ENCODE results near the gene NRAS.

NRAS gene

DNA sequence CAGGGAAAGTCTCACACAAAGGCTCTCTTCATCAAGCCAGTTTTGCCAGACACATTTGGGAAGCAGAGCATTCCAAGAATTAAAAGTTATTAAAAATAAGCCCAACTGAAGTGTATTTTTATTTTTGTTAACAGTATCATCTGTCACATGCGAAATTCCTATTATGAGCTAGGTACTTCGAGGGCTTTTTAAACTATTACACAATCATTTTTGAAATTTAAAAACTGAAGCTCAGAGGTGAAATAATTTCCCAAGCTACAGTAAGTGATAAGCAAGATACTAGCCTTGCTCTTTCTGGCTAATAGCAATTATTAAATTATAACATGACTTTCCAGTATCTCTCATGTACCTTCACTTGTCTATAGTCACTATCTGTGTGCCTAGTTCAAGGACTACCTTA, 12.0 kb upstream of the NRAS start:
- no peak for DNase-seq (ENCODE audit: low read depth in 1 of 2, low spot score in 1 of 2)

GRCh38 chr1:114725230-114725629, 8.7 kb upstream of the NRAS start:
- no peak for DNase-seq (ENCODE audit: low read depth in 1 of 2, low spot score in 1 of 2)

- DNase-seq (ENCODE audit: low read depth in 1 of 2, low spot score in 1 of 2): no peak
Observed at GRCh38 chr1:114723915-114724314, 7.3 kb upstream of the NRAS start.

- no peak for DNase-seq (ENCODE audit: low read depth in 1 of 2, low spot score in 1 of 2)
Observed at GRCh38 chr1:114723457-114723856, 6.9 kb upstream of the NRAS start.

DNA sequence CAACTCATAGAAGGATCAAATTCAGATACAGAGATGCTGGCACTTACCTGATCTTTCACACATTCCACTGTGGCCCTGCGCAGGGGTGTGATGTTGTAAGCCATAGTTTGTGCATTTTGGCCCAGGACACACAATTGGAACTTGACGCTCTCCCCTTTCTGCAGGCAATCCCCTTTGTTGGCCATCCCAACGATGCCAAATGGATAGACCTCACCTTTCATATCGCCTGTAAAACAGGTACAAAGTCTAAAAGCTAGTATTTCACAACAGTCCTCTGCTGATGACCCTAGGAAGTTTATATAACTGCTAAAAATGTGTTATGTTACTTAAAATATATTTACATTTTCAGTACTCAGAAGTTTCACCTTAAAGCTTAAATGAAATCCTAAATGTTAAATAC, 3.9 kb upstream of the NRAS start:
- DNase-seq (ENCODE audit: low read depth in 1 of 2, low spot score in 1 of 2): no peak

DNA sequence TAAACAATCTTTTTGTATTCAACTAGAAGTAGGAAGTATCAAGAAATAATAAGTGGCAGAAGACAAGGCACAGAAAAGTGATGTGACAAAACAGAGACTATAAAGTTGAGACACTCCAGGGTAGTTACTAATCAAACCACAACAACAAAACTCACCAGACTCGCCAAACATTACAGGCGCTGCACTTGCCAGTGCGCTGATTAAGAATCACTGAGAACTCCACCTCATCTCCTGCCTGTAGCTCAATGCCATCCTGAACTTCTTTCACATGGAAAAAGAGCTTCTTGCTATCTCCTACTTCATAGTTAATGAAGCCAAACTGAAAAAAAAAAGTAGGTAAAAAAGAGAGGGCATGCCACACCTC, 2.8 kb upstream of the NRAS start:
- no peak for DNase-seq (ENCODE audit: low read depth in 1 of 2, low spot score in 1 of 2)

DNA sequence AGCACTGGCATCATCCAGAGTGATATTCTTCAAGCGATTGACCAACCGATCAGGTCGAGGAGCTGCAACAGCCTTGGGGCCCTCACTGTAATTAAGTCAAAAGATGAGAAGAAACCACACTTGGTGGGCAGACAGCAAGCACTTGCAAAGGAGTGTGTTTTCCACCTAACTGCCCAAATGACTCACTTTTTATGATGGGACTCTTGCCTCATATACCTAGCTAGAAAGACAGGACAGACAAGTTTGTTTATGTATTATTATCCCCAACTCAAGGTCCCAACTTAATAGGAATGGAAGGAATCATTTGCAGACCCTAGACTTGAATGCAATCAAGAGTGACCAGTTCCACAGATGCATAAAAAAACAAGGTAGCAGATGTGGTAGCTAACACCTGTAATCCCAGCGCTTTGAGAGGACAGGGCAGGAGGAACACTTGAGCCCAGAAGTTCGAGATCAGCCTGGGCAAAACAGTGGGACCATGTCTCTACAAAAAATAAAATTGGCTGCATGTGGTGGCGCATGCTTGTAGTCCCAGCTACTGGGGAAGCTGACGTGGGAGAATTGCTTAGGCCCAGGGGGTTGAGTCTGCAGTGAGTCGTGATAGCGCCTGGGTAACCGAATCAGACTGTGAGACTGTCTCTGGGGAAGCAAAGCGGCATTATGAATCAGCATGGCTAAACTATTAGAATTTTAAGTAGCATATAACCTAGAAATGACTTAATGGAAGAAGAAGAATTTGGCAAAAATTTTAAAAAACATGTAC, 2.3 kb upstream of the NRAS start:
- DNase-seq (ENCODE audit: low read depth in 1 of 2, low spot score in 1 of 2): no peak

DNA sequence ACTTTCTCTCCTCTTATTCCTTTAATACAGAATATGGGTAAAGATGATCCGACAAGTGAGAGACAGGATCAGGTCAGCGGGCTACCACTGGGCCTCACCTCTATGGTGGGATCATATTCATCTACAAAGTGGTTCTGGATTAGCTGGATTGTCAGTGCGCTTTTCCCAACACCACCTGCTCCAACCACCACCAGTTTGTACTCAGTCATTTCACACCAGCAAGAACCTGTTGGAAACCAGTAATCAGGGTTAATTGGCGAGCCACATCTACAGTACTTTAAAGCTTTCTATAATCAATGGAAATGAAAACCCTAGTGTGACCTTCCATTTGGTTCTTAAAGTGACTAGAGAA, 643 bp downstream of the NRAS start:
- DNase-seq (ENCODE audit: low read depth in 1 of 2, low spot score in 1 of 2): no peak

DNA sequence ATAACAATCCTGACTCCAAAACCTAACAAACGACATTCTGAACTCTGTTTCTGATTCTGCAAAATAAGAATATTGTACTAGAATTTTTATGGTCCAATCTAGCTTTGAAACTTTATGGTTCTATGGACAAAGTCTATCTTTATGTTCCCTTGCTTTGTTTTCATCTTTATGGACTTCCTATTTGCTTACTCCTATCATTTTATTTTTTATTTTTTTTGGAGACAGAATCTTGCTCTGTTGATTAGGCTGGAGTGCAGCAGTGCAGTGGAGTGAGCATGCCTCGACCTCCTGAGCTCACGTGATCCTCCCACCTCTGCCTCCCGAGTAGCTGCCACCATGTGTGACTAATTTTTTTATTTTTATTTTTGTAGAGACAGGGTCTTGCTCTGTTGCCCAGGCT, 3.6 kb downstream of the NRAS start:
- DNase-seq (ENCODE audit: low read depth in 1 of 2, low spot score in 1 of 2): no peak

- no peak for DNase-seq (ENCODE audit: low read depth in 1 of 2, low spot score in 1 of 2)
Observed at GRCh38 chr1:114710360-114710759, 6.2 kb downstream of the NRAS start.

DNA sequence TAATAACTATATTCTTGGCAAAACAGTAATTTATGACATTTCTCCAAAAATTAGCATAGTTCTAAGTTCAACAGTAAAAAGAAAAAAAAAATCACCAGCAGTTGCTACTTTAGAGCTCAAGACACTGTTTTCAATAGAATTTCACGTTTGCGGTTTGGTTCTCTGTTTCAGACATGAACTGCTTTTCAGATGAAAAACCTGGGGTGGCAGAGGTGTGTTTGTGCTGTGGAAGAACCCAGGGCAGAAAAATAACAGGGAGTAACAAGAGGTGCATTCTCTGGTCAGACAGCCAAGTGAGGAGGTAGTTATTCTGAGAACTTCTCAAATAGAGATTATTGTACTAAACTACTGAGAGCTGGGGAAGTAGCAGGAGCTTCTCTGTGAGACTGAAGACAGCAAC, 9.0 kb downstream of the NRAS start:
- DNase-seq (ENCODE audit: low read depth in 1 of 2, low spot score in 1 of 2): no peak

- DNase-seq (ENCODE audit: low read depth in 1 of 2, low spot score in 1 of 2): no peak
Observed at GRCh38 chr1:114703242-114703641, 13.3 kb downstream of the NRAS start.

GRCh38 chr1:114702737-114703136, 13.8 kb downstream of the NRAS start:
- DNase-seq (ENCODE audit: low read depth in 1 of 2, low spot score in 1 of 2): no peak

DNA sequence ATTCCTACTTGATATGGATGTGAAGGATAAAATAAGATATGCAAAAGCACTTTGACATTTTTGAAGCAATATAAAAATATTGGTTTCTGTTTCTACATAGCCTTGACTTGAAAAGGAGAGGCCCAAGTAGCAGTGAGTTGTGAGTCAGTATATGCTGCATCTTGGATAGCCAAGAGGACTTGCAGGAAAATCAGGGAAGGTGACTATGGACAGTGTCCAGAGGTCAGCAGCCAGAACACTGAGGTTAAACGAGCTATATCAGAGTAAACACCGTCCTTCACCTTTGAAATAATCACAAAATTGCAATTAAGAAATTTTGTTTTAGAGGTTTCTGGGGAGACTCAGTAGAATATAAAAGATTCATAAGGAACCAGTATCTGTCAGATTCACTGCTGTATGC, 14.6 kb downstream of the NRAS start:
- no peak for DNase-seq (ENCODE audit: low read depth in 1 of 2, low spot score in 1 of 2)

DNA sequence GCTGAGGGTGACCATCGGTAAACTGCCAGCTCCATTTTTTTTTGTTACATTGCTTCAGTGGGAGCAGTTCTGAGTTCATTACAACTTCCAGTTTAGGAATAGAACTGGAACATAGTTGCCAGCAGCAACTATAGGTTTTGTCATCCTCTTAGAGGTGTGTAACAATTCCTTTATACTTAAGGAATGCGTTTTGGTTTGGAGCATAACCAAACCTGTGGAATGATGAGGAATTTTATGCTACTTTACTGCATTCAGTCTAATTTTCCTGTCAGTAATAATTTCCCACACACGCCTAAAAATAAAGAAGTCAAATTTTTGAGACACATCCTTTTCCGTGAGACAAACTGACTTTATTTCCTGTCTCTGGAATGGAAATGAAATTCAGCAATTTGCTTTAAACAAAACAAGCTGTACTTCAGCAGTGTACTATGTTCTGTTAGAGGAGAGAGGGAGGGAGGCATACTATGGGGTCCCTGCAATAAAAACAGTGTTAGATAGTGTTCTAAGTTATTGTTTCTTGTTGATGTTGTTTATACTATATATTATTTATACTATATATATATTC, 16.5 kb downstream of the NRAS start:
- DNase-seq (ENCODE audit: low read depth in 1 of 2, low spot score in 1 of 2): no peak

DNA sequence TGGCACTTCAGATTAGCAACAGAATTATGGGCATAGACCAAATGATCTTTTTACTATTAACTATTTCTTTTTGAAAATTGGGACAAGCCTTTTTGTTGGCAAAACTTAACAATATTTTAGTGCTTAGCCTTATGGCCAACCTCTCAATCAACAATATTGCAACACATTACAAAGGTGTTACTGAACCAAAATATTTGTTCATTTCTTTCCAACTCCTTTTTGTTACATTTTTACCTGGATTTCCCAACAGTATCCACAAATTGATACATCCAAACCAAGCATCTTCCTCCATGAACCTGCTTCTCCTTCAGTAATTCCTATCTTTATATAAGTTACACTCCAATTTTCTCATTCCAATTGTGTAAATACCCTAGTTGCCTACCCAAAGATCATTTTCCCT, 19.8 kb downstream of the NRAS start:
- DNase-seq (ENCODE audit: low read depth in 1 of 2, low spot score in 1 of 2): no peak

DNA sequence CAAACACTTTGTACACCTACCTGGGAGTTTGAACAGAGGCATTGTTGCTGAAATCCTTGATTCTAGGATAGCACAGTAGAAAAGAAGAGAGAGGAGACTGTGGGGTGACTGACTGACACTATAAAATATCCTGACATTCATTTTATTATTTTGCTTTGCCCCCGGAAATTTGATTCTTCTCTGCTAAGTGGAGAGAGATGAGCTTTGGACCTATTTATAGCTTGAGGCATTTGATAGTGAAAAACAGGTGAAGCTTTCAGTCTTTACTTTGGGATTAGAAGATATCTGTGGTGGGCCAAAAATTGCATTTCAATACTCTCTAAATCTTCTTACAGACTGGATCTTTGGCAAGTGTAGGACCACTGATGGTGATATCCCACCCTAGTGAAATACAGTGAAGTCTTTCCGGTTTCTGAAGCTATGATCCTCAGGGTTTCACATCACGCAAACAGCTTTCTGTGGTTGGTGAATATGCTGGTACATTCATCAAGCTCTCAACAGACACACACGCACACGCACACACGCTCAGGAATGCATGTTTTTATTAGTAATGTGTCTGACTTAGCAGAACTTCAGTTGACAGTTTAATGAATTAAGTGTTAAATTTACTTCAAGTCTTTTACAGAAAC, 21.0 kb downstream of the NRAS start, which contains the start of gene AMPD1:
AMPD1 (minus strand) TSS at position 117 of the 629 bp plus-strand sequence; CDS start at position 42, 75 bp downstream.
- no peak for DNase-seq (ENCODE audit: low read depth in 1 of 2, low spot score in 1 of 2)

GRCh38 chr1:114694540-114695310, 21.8 kb downstream of the NRAS start:
- no peak for DNase-seq (ENCODE audit: low read depth in 1 of 2, low spot score in 1 of 2)

DNA sequence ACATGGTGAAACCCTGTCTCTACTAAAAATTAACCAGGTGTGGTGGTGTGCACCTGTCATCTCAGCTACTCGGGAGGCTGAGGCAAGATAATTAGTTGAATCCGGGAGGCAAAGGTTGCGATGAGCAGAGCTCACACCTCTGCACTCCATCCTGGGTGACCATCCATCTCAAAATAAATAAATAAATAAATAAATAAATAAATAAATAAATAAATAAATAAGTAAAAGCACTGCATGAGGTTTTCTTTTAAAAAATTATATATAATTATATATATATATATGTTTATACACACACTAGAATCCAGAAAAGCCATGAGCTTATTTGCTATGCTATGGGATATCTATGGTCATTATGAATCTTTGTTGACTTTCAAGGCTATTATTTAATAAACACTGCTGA, 23.6 kb downstream of the NRAS start:
- no peak for DNase-seq (ENCODE audit: low read depth in 1 of 2, low spot score in 1 of 2)

DNA sequence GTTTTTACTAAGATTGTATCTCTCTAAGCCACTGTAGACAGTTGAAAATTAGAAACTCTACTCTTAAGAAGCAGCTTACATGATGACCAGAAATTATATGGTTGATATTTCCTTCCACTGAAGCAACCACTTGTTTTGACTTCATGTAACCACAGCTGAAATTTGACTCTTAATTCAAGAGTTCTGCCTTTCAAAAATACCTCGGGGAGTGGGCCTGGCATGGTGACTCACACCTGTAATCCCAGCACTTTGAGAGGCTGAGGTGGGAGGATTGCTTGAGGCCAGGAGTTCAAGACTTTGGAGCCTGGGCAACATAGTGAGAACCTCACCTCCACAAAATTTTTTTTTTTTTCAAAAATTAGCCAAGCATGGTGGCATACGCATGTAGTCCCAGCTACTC, 25.5 kb downstream of the NRAS start:
- DNase-seq (ENCODE audit: low read depth in 1 of 2, low spot score in 1 of 2): no peak

GRCh38 chr1:114690148-114690547, 26.4 kb downstream of the NRAS start:
- DNase-seq (ENCODE audit: low read depth in 1 of 2, low spot score in 1 of 2): no peak

DNA sequence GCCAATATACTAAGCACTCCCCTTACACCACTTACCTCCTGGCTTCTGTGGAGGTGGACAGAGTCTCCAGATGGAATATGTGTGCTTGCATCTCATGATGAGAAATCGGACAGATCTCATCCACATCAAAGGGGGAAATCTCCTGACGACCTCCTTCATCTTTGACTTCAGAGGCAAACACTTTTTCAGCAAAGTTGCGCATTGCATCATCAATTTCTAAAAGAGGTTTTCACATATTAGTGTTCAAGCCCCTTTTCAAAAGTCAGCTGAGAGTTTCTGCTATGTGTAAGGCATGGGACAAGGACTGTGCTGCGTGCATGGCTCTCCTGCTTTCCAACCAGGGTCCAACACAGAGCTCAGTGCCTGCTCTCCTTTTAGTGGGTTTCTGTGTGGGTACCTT, 28.0 kb downstream of the NRAS start:
- DNase-seq (ENCODE audit: low read depth in 1 of 2, low spot score in 1 of 2): no peak

All from activated T-helper 1 cell treated with anti-CD3 and anti-CD28 coated beads, Interleukin-2, amount 50 U/mL, for 16 hours (primary cell).